ENCODE measurements around the gene LRGUK. TPM values are rescaled to one million over a fixed set of nuclear protein-coding genes. Genes with fewer than 3 reads are reported as not detected.

Gene LRGUK
- total RNA-seq, 1 experiment from 2014 or later: 1.9 TPM

DNA sequence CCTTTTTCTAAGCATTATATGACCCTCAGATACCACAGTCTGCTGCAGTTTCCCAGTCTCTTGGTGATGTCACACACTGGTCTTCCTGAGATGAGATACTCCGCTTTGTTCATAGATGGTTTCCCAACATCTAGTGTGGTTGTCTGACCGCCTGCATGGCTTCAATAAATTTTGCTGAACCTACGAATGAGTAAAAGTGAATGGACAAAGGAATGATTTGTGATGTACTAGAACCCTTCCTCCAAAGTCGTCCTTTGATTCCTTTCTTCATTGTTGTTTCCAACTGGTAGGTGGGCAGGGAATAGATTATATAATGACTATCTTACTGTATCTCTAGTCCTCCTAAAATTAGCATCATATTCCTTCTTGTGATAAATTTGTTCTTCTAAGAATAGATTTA lies 107.1 kb downstream of the LRGUK start:
- peaks cover 19% of the 10 kb centered on the region for H3K36me3 Mint-ChIP-seq
- POLR2A ChIA-PET: no interaction called here
- no peaks in the 10 kb centered on the region for H3K4me1 Mint-ChIP-seq
- H3K4me3 Mint-ChIP-seq: no peak overlapping the region
- TF ChIP-seq ZSCAN18 (CRISPR knock-in tag; IDR thresholded peaks at IDR 0.05) (no peak), TP53 (CRISPR knock-in tag; IDR thresholded peaks at IDR 0.05) (no peak), ZNF512 (CRISPR knock-in tag; IDR thresholded peaks at IDR 0.05; ENCODE audit: borderline replicate concordance) (no peak), MLX (CRISPR knock-in tag; IDR thresholded peaks at IDR 0.05) (no peak), MAX (CRISPR knock-in tag; IDR thresholded peaks at IDR 0.05) (no peak), SOX15 (CRISPR knock-in tag; IDR thresholded peaks at IDR 0.05) (no peak), ZNF263 (CRISPR knock-in tag; IDR thresholded peaks at IDR 0.05; ENCODE audit: low read depth) (no peak), HMGA2 (CRISPR knock-in tag; IDR thresholded peaks at IDR 0.05) (no peak), ETV6 (CRISPR knock-in tag; IDR thresholded peaks at IDR 0.05) (no peak), SMAD3 (CRISPR knock-in tag; IDR thresholded peaks at IDR 0.05; ENCODE audit: borderline replicate concordance) (no peak), ZNF138 (CRISPR knock-in tag; conservative IDR thresholded peaks at IDR 0.05) (no peak), ZNF671 (CRISPR knock-in tag; IDR thresholded peaks at IDR 0.05) (no peak), FOXK1 (CRISPR knock-in tag; IDR thresholded peaks at IDR 0.05) (no peak), CBFB (CRISPR knock-in tag; IDR thresholded peaks at IDR 0.05; ENCODE audit: low read depth) (no peak), HMGXB4 (CRISPR knock-in tag; IDR thresholded peaks at IDR 0.05) (no peak), KAT7 (CRISPR knock-in tag; IDR thresholded peaks at IDR 0.05; ENCODE audit: borderline replicate concordance) (no peak), GTF2I (CRISPR knock-in tag; conservative IDR thresholded peaks at IDR 0.05) (no peak), GRHL2 (CRISPR knock-in tag; IDR thresholded peaks at IDR 0.05; ENCODE audit: insufficient replicate concordance, severe bottlenecking) (no peak)
- TF ChIP-seq, protein P1, sequence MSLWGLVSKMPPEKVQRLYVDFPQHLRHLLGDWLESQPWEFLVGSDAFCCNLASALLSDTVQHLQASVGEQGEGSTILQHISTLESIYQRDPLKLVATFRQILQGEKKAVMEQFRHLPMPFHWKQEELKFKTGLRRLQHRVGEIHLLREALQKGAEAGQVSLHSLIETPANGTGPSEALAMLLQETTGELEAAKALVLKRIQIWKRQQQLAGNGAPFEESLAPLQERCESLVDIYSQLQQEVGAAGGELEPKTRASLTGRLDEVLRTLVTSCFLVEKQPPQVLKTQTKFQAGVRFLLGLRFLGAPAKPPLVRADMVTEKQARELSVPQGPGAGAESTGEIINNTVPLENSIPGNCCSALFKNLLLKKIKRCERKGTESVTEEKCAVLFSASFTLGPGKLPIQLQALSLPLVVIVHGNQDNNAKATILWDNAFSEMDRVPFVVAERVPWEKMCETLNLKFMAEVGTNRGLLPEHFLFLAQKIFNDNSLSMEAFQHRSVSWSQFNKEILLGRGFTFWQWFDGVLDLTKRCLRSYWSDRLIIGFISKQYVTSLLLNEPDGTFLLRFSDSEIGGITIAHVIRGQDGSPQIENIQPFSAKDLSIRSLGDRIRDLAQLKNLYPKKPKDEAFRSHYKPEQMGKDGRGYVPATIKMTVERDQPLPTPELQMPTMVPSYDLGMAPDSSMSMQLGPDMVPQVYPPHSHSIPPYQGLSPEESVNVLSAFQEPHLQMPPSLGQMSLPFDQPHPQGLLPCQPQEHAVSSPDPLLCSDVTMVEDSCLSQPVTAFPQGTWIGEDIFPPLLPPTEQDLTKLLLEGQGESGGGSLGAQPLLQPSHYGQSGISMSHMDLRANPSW (CRISPR knock-in tag; conservative IDR thresholded peaks at IDR 0.05; ENCODE audit: low read depth): no peak
- no peak for ATAC-seq
- H3K27ac Mint-ChIP-seq: no peak overlapping the region
- peaks cover 38% of the 10 kb centered on the region for H3K9me3 Mint-ChIP-seq
- H3K27me3 Mint-ChIP-seq (ENCODE audit: low read depth): peaks cover 6% of the 10 kb centered on the region
- no peak for DNase-seq (ENCODE audit: low spot score)
- CTCF ChIA-PET: no interaction called here
